HCT116 (cell line): ENCODE data around the gene MOB2. TPM values are rescaled to one million over a fixed set of nuclear protein-coding genes. Genes with fewer than 3 reads are reported as not detected.

Experiments
- ATAC-seq: fragments of 200-7000 bp; cut with Tn5 transposase; 2 replicates; pipeline ENCODE4 v1.9.1; 2020; ENCODE audit warnings: mild to moderate bottlenecking, moderate library complexity
- BruUV-seq: library from RNA; stranded (reverse); fragments of 400-500 nt; replicated peaks from 2 replicates; lab custom pipeline; 2021; lab: Mats Ljungman, UMichigan
- CTCF ChIA-PET: fragments of 300-600 bp; sonication (Branson Sonifier 250); formaldehyde crosslinking; loops from one replicate; lab custom pipeline; 2021; ENCODE audit warnings: antibody characterized with exemption; lab: Charles Lee
- POLR2A ChIA-PET: fragments of 300-600, 350-600 bp; sonication (Branson Sonifier 250); formaldehyde crosslinking; loops from one replicate; lab custom pipeline; 2021; ENCODE audit warnings: antibody characterized with exemption; lab: Charles Lee
- RAD21 ChIA-PET, 2 experiments: fragments of 300-600 bp; sonication (Branson Sonifier 250); formaldehyde crosslinking; loops; one replicate each; lab custom pipeline; 2023; ENCODE audit warnings: low total read pairs in 2 of 2; ENCODE audit not compliant: uncharacterized antibody in 2 of 2, unreplicated experiment in 2 of 2, low non-redundant PET in 1 of 2; lab: Charles Lee
- DNase-seq: peaks from one replicate; pipeline ENCODE4 v3.0.0-alpha.2; 2010; ENCODE audit warnings: low read depth, low spot score
- H2AFZ ChIP-seq: fragments of 200-600 bp; shearing (Covaris generic), sonication (generic); 2 replicates; pipeline ENCODE4 v1.6.1; 2017; ENCODE audit warnings: low read depth, mixed run types, mixed read lengths, antibody characterized with exemption, low read length; ENCODE audit not compliant: poor library complexity, severe bottlenecking
- H3K27ac ChIP-seq: 2 replicates; pipeline ENCODE4 v1.5.1; 2012; ENCODE audit warnings: low read depth, low read length
- H3K27me3 ChIP-seq: fragments of 200-600 bp; sonication (generic); 2 replicates; pipeline ENCODE4 v1.6.1; 2016; ENCODE audit warnings: mixed run types, low read length, mixed read lengths; ENCODE audit not compliant: insufficient read depth
- H3K36me3 ChIP-seq, 2 experiments: fragments of 200-500 bp in 1 of 2; fragments of 200-600 bp in 1 of 2; sonication (Bioruptor generic) in 1 of 2; sonication (generic) in 1 of 2; 2 replicates each; pipeline versions ENCODE4 v1.5.1 to v1.6.1; 2014 to 2016; ENCODE audit warnings: low read length in 2 of 2, inconsistent platforms in 1 of 2, mixed read lengths in 1 of 2, mixed run types in 1 of 2; ENCODE audit not compliant: insufficient read depth in 2 of 2, control insufficient read depth in 1 of 2
- H3K4me1 ChIP-seq, 2 experiments: fragments of 200-600 bp in 1 of 2; sonication (generic) in 1 of 2; 2 replicates each; pipeline versions ENCODE4 v1.5.1 to v1.6.1; 2012 to 2017; ENCODE audit warnings: low read length in 2 of 2, inconsistent platforms in 1 of 2, mild to moderate bottlenecking in 1 of 2, mixed read lengths in 1 of 2, mixed run types in 1 of 2, moderate library complexity in 1 of 2; ENCODE audit not compliant: insufficient read depth in 2 of 2, control insufficient read depth in 1 of 2
- H3K4me2 ChIP-seq: fragments of 200-600 bp; sonication (generic); 2 replicates; pipeline ENCODE4 v1.6.1; 2017; ENCODE audit warnings: mixed run types, low read length, mixed read lengths
- H3K4me3 ChIP-seq, 2 experiments: fragments of 200-600 bp in 1 of 2; sonication (generic) in 1 of 2; replicated peaks in 1 of 2; 2 replicates each; pipeline ENCODE4 v1.5.1; 2011 to 2016; ENCODE audit warnings: low read length in 2 of 2, control low read depth in 1 of 2, low read depth in 1 of 2, mild to moderate bottlenecking in 1 of 2, mixed read lengths in 1 of 2, mixed run types in 1 of 2
- H3K79me2 ChIP-seq: fragments of 200-600 bp; sonication (generic); 2 replicates; pipeline ENCODE4 v1.6.1; 2017; ENCODE audit warnings: mild to moderate bottlenecking, mixed run types, low read length, moderate library complexity, mixed read lengths; ENCODE audit not compliant: insufficient read depth
- H3K9ac ChIP-seq: fragments of 200-600 bp; sonication (generic); 2 replicates; pipeline ENCODE4 v1.6.1; 2016; ENCODE audit warnings: low read length, mixed read lengths
- H3K9me2 ChIP-seq: fragments of 200-600 bp; sonication (generic), shearing (Covaris generic); 2 replicates; pipeline ENCODE4 v1.6.1; 2017; ENCODE audit warnings: mixed run types, mild to moderate bottlenecking, moderate library complexity; ENCODE audit not compliant: insufficient read depth
- H3K9me3 ChIP-seq, 2 experiments: fragments of 200-500 bp in 1 of 2; fragments of 200-600 bp in 1 of 2; sonication (Bioruptor generic) in 1 of 2; sonication (generic) in 1 of 2; 2 replicates each; pipeline ENCODE4 v1.6.1; 2014 to 2017; ENCODE audit warnings: low read length in 2 of 2, mixed read lengths in 2 of 2, inconsistent platforms in 1 of 2, low read depth in 1 of 2, mild to moderate bottlenecking in 1 of 2, mixed run types in 1 of 2, moderate library complexity in 1 of 2; ENCODE audit not compliant: control insufficient read depth in 1 of 2, insufficient read depth in 1 of 2
- H4K20me1 ChIP-seq: fragments of 200-600 bp; sonication (generic), shearing (Covaris generic); 2 replicates; pipeline ENCODE4 v1.6.1; 2017; ENCODE audit warnings: mixed run types, mild to moderate bottlenecking, moderate library complexity; ENCODE audit not compliant: insufficient read depth
- CBX3 ChIP-seq: IDR thresholded peaks from 2 replicates; pipeline ENCODE4 v1.6.1; 2012; ENCODE audit warnings: low read depth
- CEBPB ChIP-seq: IDR thresholded peaks from 2 replicates; pipeline ENCODE4 v1.6.1; 2012; ENCODE audit warnings: low read depth
- ELF1 ChIP-seq: IDR thresholded peaks from 2 replicates; pipeline ENCODE4 v1.6.1; 2012; ENCODE audit warnings: low read depth, borderline replicate concordance
- EZH2 ChIP-seq: fragments of 200-600 bp; sonication (generic); IDR thresholded peaks from 2 replicates; pipeline ENCODE4 v1.6.1; 2017; ENCODE audit warnings: antibody characterized with exemption, mixed run types
- EZH2phosphoT487 ChIP-seq: fragments of 200-600 bp; IDR thresholded peaks from 2 replicates; pipeline ENCODE4 v1.6.1; 2018; ENCODE audit warnings: antibody characterized with exemption, borderline replicate concordance
- FOSL1 ChIP-seq: IDR thresholded peaks from 2 replicates; pipeline ENCODE4 v1.6.1; 2012; ENCODE audit warnings: low read depth
- POLR2AphosphoS5 ChIP-seq: IDR thresholded peaks from 2 replicates; pipeline ENCODE4 v1.6.1; 2011; ENCODE audit warnings: mild to moderate bottlenecking, low read depth, low read length, moderate library complexity
- RAD21 ChIP-seq: IDR thresholded peaks from 2 replicates; pipeline ENCODE4 v1.6.1; 2012; ENCODE audit warnings: low read depth, mild to moderate bottlenecking
- REST ChIP-seq: IDR thresholded peaks from 2 replicates; pipeline ENCODE4 v1.6.1; 2012; ENCODE audit warnings: low read depth
- SRF ChIP-seq: IDR thresholded peaks from 2 replicates; pipeline ENCODE4 v1.6.1; 2012; ENCODE audit warnings: low read depth
- TCF7L2 ChIP-seq: IDR thresholded peaks from 2 replicates; pipeline ENCODE4 v1.7.0; 2011; ENCODE audit warnings: borderline replicate concordance, inconsistent platforms; ENCODE audit not compliant: insufficient read depth, insufficient read length; ENCODE audit errors: extremely low read depth
- intact Hi-C: fragments of 100-400 bp; cut with micrococcal nuclease; formaldehyde crosslinking; loops from 2 replicates; pipeline ENCODE4 v1.10.0; 2022
- total RNA-seq: library from RNA; stranded (reverse); gene quantifications from one replicate; pipeline ENCODE4 v1.2.1, GENCODE V29; 2021; ENCODE audit not compliant: unreplicated experiment
- TF ChIP-seq, protein P1 (sequence below): IDR thresholded peaks from 2 replicates; pipeline ENCODE4 v1.6.1; 2012
- TF ChIP-seq, protein P2 (sequence below): IDR thresholded peaks from 2 replicates; pipeline ENCODE4 v1.6.1; 2011; ENCODE audit warnings: mild to moderate bottlenecking, low read length, moderate library complexity; ENCODE audit not compliant: insufficient replicate concordance; ENCODE audit errors: extremely low read depth
- TF ChIP-seq, protein P3 (sequence below), 3 experiments: fragments of 200-600 bp in 1 of 3; sonication (generic) in 1 of 3; IDR thresholded peaks in 2 of 3; conservative IDR thresholded peaks in 1 of 3; 2 replicates each; pipeline ENCODE4 v1.5.1; 2012 to 2017; ENCODE audit warnings: low read depth in 2 of 3, low read length in 2 of 3, antibody characterized with exemption in 1 of 3, borderline replicate concordance in 1 of 3, control low read depth in 1 of 3, mild to moderate bottlenecking in 1 of 3, mixed read lengths in 1 of 3, mixed run types in 1 of 3, moderate library complexity in 1 of 3; ENCODE audit not compliant: insufficient read depth in 1 of 3

MOB2 gene
- total RNA-seq, 1 experiment from 2014 or later, result 25.7 TPM

DNA sequence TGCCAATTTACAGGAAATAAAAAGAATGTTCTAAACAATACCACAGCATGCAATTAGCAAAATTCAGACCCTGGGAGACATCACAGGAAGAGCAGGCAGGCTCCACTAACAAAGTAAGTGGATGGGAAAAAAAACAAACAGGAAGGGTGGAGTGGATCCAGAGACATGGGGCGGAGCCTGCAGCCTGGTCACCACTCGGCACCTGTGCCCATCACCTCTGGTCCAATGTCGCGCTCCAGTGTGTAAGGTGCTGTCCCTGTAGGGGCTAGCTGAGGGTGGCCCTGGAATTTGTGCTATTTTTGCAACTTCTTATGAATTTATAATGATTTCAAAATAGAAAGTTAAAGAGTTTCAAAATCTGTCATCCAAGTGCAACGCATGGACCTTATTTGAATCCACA lies 11.0 kb upstream of the MOB2 start:
- no peak for DNase-seq
- H2AFZ ChIP-seq, result no peak overlapping the region
- H3K4me2 ChIP-seq, result no peak overlapping the region
- H3K4me3 ChIP-seq, result no peak overlapping the region
- BruUV-seq, result no TSS peak
- H3K27ac ChIP-seq, result no peak overlapping the region
- intact Hi-C loops, result no loop called here
- H3K9ac ChIP-seq, result no peak overlapping the region
- ChIA-PET RAD21 (no interaction called here), POLR2A (no interaction called here), CTCF (no interaction called here)
- H3K9me3 ChIP-seq, result peaks cover 0 to 8% of the 10 kb centered on the region in 2 experiments; a peak in 1 of 4 replicates
- peaks cover 4% of the 10 kb centered on the region; the same call in 1 of the 2 replicates for H4K20me1 ChIP-seq
- H3K27me3 ChIP-seq, result no peaks in the 10 kb centered on the region
- peaks cover 46% of the 10 kb centered on the region for H3K79me2 ChIP-seq
- H3K36me3 ChIP-seq, result no peaks in the 10 kb centered on the region
- TF ChIP-seq TCF7L2 (no peak), ELF1 (no peak), RAD21 (no peak), POLR2AphosphoS5 (no peak), CEBPB (no peak), REST (no peak), FOSL1 (no peak), EZH2phosphoT487 (no peak), SRF (no peak), CBX3 (no peak), EZH2 (no peak)
- TF ChIP-seq, protein P1, sequence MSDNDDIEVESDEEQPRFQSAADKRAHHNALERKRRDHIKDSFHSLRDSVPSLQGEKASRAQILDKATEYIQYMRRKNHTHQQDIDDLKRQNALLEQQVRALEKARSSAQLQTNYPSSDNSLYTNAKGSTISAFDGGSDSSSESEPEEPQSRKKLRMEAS, result no peak
- TF ChIP-seq, protein P2, sequence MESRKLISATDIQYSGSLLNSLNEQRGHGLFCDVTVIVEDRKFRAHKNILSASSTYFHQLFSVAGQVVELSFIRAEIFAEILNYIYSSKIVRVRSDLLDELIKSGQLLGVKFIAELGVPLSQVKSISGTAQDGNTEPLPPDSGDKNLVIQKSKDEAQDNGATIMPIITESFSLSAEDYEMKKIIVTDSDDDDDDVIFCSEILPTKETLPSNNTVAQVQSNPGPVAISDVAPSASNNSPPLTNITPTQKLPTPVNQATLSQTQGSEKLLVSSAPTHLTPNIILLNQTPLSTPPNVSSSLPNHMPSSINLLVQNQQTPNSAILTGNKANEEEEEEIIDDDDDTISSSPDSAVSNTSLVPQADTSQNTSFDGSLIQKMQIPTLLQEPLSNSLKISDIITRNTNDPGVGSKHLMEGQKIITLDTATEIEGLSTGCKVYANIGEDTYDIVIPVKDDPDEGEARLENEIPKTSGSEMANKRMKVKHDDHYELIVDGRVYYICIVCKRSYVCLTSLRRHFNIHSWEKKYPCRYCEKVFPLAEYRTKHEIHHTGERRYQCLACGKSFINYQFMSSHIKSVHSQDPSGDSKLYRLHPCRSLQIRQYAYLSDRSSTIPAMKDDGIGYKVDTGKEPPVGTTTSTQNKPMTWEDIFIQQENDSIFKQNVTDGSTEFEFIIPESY, result no peak
- TF ChIP-seq, protein P3, sequence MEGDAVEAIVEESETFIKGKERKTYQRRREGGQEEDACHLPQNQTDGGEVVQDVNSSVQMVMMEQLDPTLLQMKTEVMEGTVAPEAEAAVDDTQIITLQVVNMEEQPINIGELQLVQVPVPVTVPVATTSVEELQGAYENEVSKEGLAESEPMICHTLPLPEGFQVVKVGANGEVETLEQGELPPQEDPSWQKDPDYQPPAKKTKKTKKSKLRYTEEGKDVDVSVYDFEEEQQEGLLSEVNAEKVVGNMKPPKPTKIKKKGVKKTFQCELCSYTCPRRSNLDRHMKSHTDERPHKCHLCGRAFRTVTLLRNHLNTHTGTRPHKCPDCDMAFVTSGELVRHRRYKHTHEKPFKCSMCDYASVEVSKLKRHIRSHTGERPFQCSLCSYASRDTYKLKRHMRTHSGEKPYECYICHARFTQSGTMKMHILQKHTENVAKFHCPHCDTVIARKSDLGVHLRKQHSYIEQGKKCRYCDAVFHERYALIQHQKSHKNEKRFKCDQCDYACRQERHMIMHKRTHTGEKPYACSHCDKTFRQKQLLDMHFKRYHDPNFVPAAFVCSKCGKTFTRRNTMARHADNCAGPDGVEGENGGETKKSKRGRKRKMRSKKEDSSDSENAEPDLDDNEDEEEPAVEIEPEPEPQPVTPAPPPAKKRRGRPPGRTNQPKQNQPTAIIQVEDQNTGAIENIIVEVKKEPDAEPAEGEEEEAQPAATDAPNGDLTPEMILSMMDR (IDR thresholded peaks at IDR 0.05 in 2 of 3, conservative IDR thresholded peaks at IDR 0.05 in 1 of 3; ENCODE audit: borderline replicate concordance in 1 of 3, insufficient read depth in 1 of 3, low read depth in 2 of 3, low read length in 2 of 3), result no peak
- TF ChIP-seq, all 23 proteins: peak for 0
- ATAC-seq, result no peak
- no peaks in the 10 kb centered on the region for H3K4me1 ChIP-seq
- no peaks in the 10 kb centered on the region for H3K9me2 ChIP-seq
